Upper lobe of left lung (tissue), 4 donors: Measurements from ENCODE around the gene GRK1.

ENCODE experiments used
- CTCF ChIP-seq, 6 experiments: fragments of 450-650 bp in 4 of 6; fragments of 200-600 bp in 2 of 6; sonication (generic) in 2 of 6; IDR thresholded peaks; one replicate each; pipeline ENCODE4 v1.5.1; 2016 to 2019; ENCODE audit warnings: antibody characterized with exemption in 6 of 6
- POLR2AphosphoS5 ChIP-seq, 2 donors: sonication (generic); formaldehyde crosslinking; IDR thresholded peaks; one replicate each; pipeline ENCODE4 v1.5.1; 2017; ENCODE audit warnings: antibody characterized with exemption in 2 of 2

DNA sequence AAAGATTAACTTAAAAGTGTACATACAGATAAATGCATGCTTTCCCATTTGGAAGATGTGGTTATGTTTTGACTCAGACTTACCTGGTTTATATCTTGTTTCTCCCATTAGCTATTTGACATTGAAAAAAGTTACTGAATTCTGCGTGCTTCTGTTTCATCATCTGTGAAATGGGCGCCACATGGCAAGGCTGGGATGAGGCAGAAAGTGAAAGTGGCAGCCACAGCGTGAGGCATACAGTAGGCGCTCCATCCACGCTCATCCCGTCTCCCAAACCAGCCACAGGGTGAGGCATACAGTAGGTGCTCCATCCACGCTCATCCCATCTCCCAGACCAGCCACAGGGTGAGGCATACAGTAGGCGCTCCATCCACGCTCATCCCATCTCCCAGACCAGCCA lies 78.0 kb downstream of the GRK1 start:
- TF ChIP-seq CTCF (IDR thresholded peaks at IDR 0.05): no peak
- TF ChIP-seq POLR2AphosphoS5 (IDR thresholded peaks at IDR 0.05): no peak
